Endothelial cell of umbilical vein (primary cell): ENCODE data around the gene RNF43.

Experiments used
- CTCF ChIP-seq, 2 donors: IDR thresholded peaks; 1 replicate in 1 of 2; 2 replicates in 1 of 2; pipeline ENCODE4 v1.5.1; 2011; ENCODE audit warnings: low read length in 2 of 2, mild to moderate bottlenecking in 2 of 2, moderate library complexity in 2 of 2, control low read depth in 1 of 2, inconsistent platforms in 1 of 2, low read depth in 1 of 2; ENCODE audit not compliant: insufficient read depth in 1 of 2; ENCODE audit errors: extremely low read depth in 1 of 2
- EZH2 ChIP-seq: IDR thresholded peaks from 2 replicates; pipeline ENCODE4 v1.6.1; 2012; ENCODE audit warnings: borderline replicate concordance, low read depth, mild to moderate bottlenecking, moderate library complexity, low read length, inconsistent platforms; ENCODE audit not compliant: severe bottlenecking
- FOS ChIP-seq: IDR thresholded peaks from 2 replicates; pipeline ENCODE4 v1.6.1; 2011; ENCODE audit warnings: mild to moderate bottlenecking, low read length, moderate library complexity, borderline replicate concordance; ENCODE audit not compliant: insufficient read depth
- JUN ChIP-seq: IDR thresholded peaks from 2 replicates; pipeline ENCODE4 v1.6.1; 2011; ENCODE audit warnings: borderline replicate concordance, low read depth; ENCODE audit not compliant: insufficient read length, insufficient read depth
- MAX ChIP-seq: IDR thresholded peaks from 2 replicates; pipeline ENCODE4 v1.6.1; 2011; ENCODE audit not compliant: insufficient read depth, insufficient read length
- MYC ChIP-seq: IDR thresholded peaks from one replicate; pipeline ENCODE4 v1.6.1; 2011; ENCODE audit warnings: mild to moderate bottlenecking, low read depth, low read length
- POLR2A ChIP-seq: IDR thresholded peaks from 2 replicates; pipeline ENCODE4 v1.6.1; 2012; ENCODE audit warnings: low read depth, mild to moderate bottlenecking, control low read depth, low read length
- POLR2AphosphoS5 ChIP-seq: IDR thresholded peaks from 2 replicates; pipeline ENCODE4 v1.6.1; 2012; ENCODE audit warnings: low read depth, mild to moderate bottlenecking, control low read depth, low read length, moderate library complexity; ENCODE audit not compliant: insufficient read depth

- no peak for TF ChIP-seq CTCF (IDR thresholded peaks at IDR 0.05; ENCODE audit: extremely low read depth in 1 of 2, insufficient read depth in 1 of 2, low read depth in 1 of 2, low read length in 2 of 2)
- no peak for TF ChIP-seq POLR2AphosphoS5
- TF ChIP-seq MYC = no peak
- no peak for TF ChIP-seq POLR2A
- no peak for TF ChIP-seq MAX
- TF ChIP-seq FOS = no peak
- TF ChIP-seq JUN = no peak
- TF ChIP-seq EZH2 = no peak
Measured at GRCh38 chr17:58410714-58411407, 6.5 kb downstream of the RNF43 start.
